IMR-90 (cell line): ENCODE data around the gene SUSD6. TPM values are rescaled to one million over a fixed set of nuclear protein-coding genes. Genes with fewer than 3 reads are reported as not detected.

Experiments
- ATAC-seq: fragments of 200-7000 bp; cut with Tn5 transposase; 2 replicates; pipeline ENCODE4 v1.9.1; 2020; ENCODE audit warnings: low read depth, mild to moderate bottlenecking, moderate library complexity
- BruUV-seq: library from RNA; stranded (reverse); fragments of 400-500 nt; replicated peaks from 2 replicates; lab custom pipeline; 2021; lab: Mats Ljungman, UMichigan
- CTCF ChIA-PET: fragments of 300-600 bp; formaldehyde crosslinking; extraction: SDS; loops from one replicate; lab custom pipeline; 2021; ENCODE audit warnings: antibody characterized with exemption; lab: Yijun Ruan, JAX
- POLR2A ChIA-PET: fragments of 300-600 bp; sonication (Branson Sonifier 250); formaldehyde crosslinking; loops from one replicate; lab custom pipeline; 2022; ENCODE audit warnings: antibody characterized with exemption; ENCODE audit not compliant: unreplicated experiment; lab: Charles Lee
- DNase-seq: peaks from one replicate; pipeline ENCODE4 v3.0.0; 2013
- H2AFZ ChIP-seq: replicated peaks from 2 replicates; pipeline ENCODE3; 2013; ENCODE audit warnings: low read length, mild to moderate bottlenecking; ENCODE audit not compliant: poor library complexity
- H2AK5ac ChIP-seq: 2 replicates; pipeline ENCODE4 v1.6.1; 2013; ENCODE audit warnings: low read depth, low read length, inconsistent platforms
- H2AK9ac ChIP-seq: replicated peaks from 2 replicates; pipeline ENCODE3; 2013; ENCODE audit warnings: mild to moderate bottlenecking, low read depth, low read length, moderate library complexity; ENCODE audit not compliant: poor library complexity
- H2BK120ac ChIP-seq: 2 replicates; pipeline ENCODE4 v1.6.1; 2013; ENCODE audit warnings: low read depth, low read length, inconsistent platforms
- H2BK15ac ChIP-seq: 3 replicates; pipeline ENCODE4 v1.6.1; 2013; ENCODE audit warnings: low read depth, low read length, inconsistent platforms
- H2BK20ac ChIP-seq: 2 replicates; pipeline ENCODE4 v1.6.1; 2013; ENCODE audit warnings: low read depth, mild to moderate bottlenecking, inconsistent platforms, low read length, moderate library complexity
- H2BK5ac ChIP-seq: 2 replicates; pipeline ENCODE4 v1.6.1; 2013; ENCODE audit warnings: mild to moderate bottlenecking, low read depth, low read length, inconsistent platforms; ENCODE audit not compliant: poor library complexity, severe bottlenecking
- H3K14ac ChIP-seq: replicated peaks from 2 replicates; pipeline ENCODE4 v1.6.1; 2013; ENCODE audit warnings: low read depth, low read length, inconsistent platforms
- H3K18ac ChIP-seq: 2 replicates; pipeline ENCODE4 v1.6.1; 2013; ENCODE audit warnings: low read depth, low read length, control low read depth
- H3K23ac ChIP-seq: 2 replicates; pipeline ENCODE4 v1.6.1; 2013; ENCODE audit warnings: low read depth, low read length, inconsistent platforms
- H3K27ac ChIP-seq: 2 replicates; pipeline ENCODE4 v1.5.1; 2013; ENCODE audit warnings: mild to moderate bottlenecking, control low read depth, low read length; ENCODE audit not compliant: insufficient read depth
- H3K27me3 ChIP-seq: 2 replicates; pipeline ENCODE4 v1.6.1; 2013; ENCODE audit warnings: low read length; ENCODE audit not compliant: control insufficient read depth, insufficient read depth
- H3K36me3 ChIP-seq: 2 replicates; pipeline ENCODE4 v1.6.1; 2013; ENCODE audit warnings: low read length, mixed read lengths; ENCODE audit not compliant: control insufficient read depth, insufficient read depth
- H3K4ac ChIP-seq: 2 replicates; pipeline ENCODE4 v1.6.1; 2013; ENCODE audit warnings: low read depth, low read length, inconsistent platforms
- H3K4me1 ChIP-seq: 2 replicates; pipeline ENCODE4 v1.6.1; 2013; ENCODE audit warnings: low read length, mixed read lengths; ENCODE audit not compliant: control insufficient read depth, insufficient read depth
- H3K4me2 ChIP-seq: 2 replicates; pipeline ENCODE4 v1.6.1; 2013; ENCODE audit warnings: low read depth, mild to moderate bottlenecking, control low read depth, low read length, moderate library complexity
- H3K4me3 ChIP-seq: 2 replicates; pipeline ENCODE4 v1.5.1; 2013; ENCODE audit warnings: low read depth, mild to moderate bottlenecking, control low read depth, low read length, moderate library complexity; ENCODE audit not compliant: insufficient read depth
- H3K56ac ChIP-seq: 2 replicates; pipeline ENCODE4 v1.6.1; 2013; ENCODE audit warnings: low read length, inconsistent platforms; ENCODE audit not compliant: insufficient read depth; ENCODE audit errors: extremely low read depth
- H3K79me1 ChIP-seq, 2 experiments: 2 replicates each; pipeline ENCODE4 v1.6.1; 2013; ENCODE audit warnings: low read length in 2 of 2, inconsistent platforms in 1 of 2, low read depth in 1 of 2
- H3K9ac ChIP-seq: 2 replicates; pipeline ENCODE4 v1.6.1; 2013; ENCODE audit warnings: low read depth, low read length, control low read depth
- H3K9me1 ChIP-seq: 2 replicates; pipeline ENCODE4 v1.6.1; 2013; ENCODE audit warnings: low read length, inconsistent platforms; ENCODE audit not compliant: insufficient read depth
- H3K9me3 ChIP-seq: 2 replicates; pipeline ENCODE4 v1.6.1; 2013; ENCODE audit warnings: low read length; ENCODE audit not compliant: control insufficient read depth, insufficient read depth
- H4K20me1 ChIP-seq: 2 replicates; pipeline ENCODE4 v1.6.1; 2013; ENCODE audit warnings: low read length, inconsistent platforms; ENCODE audit not compliant: insufficient read depth
- H4K5ac ChIP-seq: 2 replicates; pipeline ENCODE4 v1.6.1; 2013; ENCODE audit warnings: mild to moderate bottlenecking, low read depth, low read length, control low read depth
- H4K8ac ChIP-seq, 2 experiments: 2 replicates each; pipeline ENCODE4 v1.6.1; 2013; ENCODE audit warnings: low read depth in 2 of 2, low read length in 2 of 2, control low read depth in 1 of 2, inconsistent platforms in 1 of 2
- H4K91ac ChIP-seq: 2 replicates; pipeline ENCODE4 v1.6.1; 2013; ENCODE audit warnings: low read depth, low read length, inconsistent platforms; ENCODE audit not compliant: insufficient read depth
- BHLHE40 ChIP-seq: fragments of 150-350 bp; IDR thresholded peaks from 2 replicates; pipeline ENCODE4 v1.6.1; 2016; ENCODE audit warnings: mild to moderate bottlenecking, low read depth, low read length
- CHD1 ChIP-seq: IDR thresholded peaks from 2 replicates; pipeline ENCODE4 v1.6.1; 2012; ENCODE audit warnings: low read depth, low read length, improper control_type of control experiment
- MAFK ChIP-seq: IDR thresholded peaks from 2 replicates; pipeline ENCODE4 v1.6.1; 2012; ENCODE audit warnings: low read depth, low read length, improper control_type of control experiment
- MXI1 ChIP-seq: IDR thresholded peaks from 2 replicates; pipeline ENCODE4 v1.6.1; 2012; ENCODE audit warnings: low read depth, mild to moderate bottlenecking, low read length, moderate library complexity, borderline replicate concordance
- RCOR1 ChIP-seq: IDR thresholded peaks from 2 replicates; pipeline ENCODE4 v1.6.1; 2012; ENCODE audit warnings: mild to moderate bottlenecking, low read length, improper control_type of control experiment; ENCODE audit not compliant: insufficient replicate concordance
- SMC3 ChIP-seq: fragments of 150-350 bp; IDR thresholded peaks from 2 replicates; pipeline ENCODE4 v1.6.1; 2016; ENCODE audit warnings: low read depth, mild to moderate bottlenecking, antibody characterized with exemption, low read length, moderate library complexity
- WGBS, 2 experiments: methylation state at CpG; one replicate each; pipeline versions ENCODE4 v1.1.5 to v1.1.7; 2013; ENCODE audit warnings: missing lambda C conversion rate in 2 of 2; ENCODE audit not compliant: insufficient read length in 1 of 2; ENCODE audit errors: extremely low coverage in 2 of 2; 5-methylcytosine and 5-hydroxymethylcytosine counted together
- dilution Hi-C: fragments of 300-500 bp; cut with HindIII; formaldehyde crosslinking; loops from one replicate; pipeline ENCODE4 v1.14.3; 2018; ENCODE audit warnings: low sequenced_read_pairs; ENCODE audit not compliant: unreplicated experiment
- in situ Hi-C: fragments of 300-500 bp; cut with MboI; formaldehyde crosslinking; loops from 3 replicates; pipeline ENCODE4 v1.14.3; 2019; ENCODE audit warnings: low sequenced_read_pairs, inconsistent platforms, mixed read lengths
- intact Hi-C: fragments of 100-400 bp; cut with micrococcal nuclease; formaldehyde crosslinking; loops from 2 replicates; pipeline ENCODE4 v1.10.0; 2022
- polyA plus RNA-seq, 3 experiments: library from polyadenylated mRNA; depleted of rRNA; stranded (reverse); fragments of >200 nt; gene quantifications; 2 replicates each; pipeline ENCODE4 v1.2.3, GENCODE V29; 2012; ENCODE audit warnings: low replicate concordance in 1 of 3
- total RNA-seq: library from RNA; depleted of rRNA; stranded (reverse); fragments of >200 nt; gene quantifications from 2 replicates; pipeline ENCODE4 v1.2.3, GENCODE V29; 2012
- TF ChIP-seq, protein P1 (sequence below): conservative IDR thresholded peaks from 2 replicates; pipeline ENCODE4 v1.5.1; 2012; ENCODE audit warnings: mild to moderate bottlenecking, low read depth, low read length, improper control_type of control experiment

Gene SUSD6
- total and polyA plus RNA-seq, 2 of the 4 experiments (the other 2 are of a cell fraction), result 2.3 to 10.1 TPM

- BruUV-seq, result no TSS peak
- H3K9ac ChIP-seq, result no peak overlapping the region
- CTCF ChIA-PET, result no interaction called here
- H2AK5ac ChIP-seq, result peak overlapping the region; percentile 40; the same call in 1 of the 2 replicates
- no peaks in the 10 kb centered on the region for H3K9me3 ChIP-seq
- no peak overlapping the region for H2AFZ ChIP-seq
- H3K4me3 ChIP-seq, result no peak overlapping the region
- H3K9me1 ChIP-seq, result peaks cover 29% of the 10 kb centered on the region
- TF ChIP-seq RCOR1 (no peak), MAFK (no peak), MXI1 (no peak), BHLHE40 (no peak), CHD1 (no peak), SMC3 (no peak)
- TF ChIP-seq, protein P1, sequence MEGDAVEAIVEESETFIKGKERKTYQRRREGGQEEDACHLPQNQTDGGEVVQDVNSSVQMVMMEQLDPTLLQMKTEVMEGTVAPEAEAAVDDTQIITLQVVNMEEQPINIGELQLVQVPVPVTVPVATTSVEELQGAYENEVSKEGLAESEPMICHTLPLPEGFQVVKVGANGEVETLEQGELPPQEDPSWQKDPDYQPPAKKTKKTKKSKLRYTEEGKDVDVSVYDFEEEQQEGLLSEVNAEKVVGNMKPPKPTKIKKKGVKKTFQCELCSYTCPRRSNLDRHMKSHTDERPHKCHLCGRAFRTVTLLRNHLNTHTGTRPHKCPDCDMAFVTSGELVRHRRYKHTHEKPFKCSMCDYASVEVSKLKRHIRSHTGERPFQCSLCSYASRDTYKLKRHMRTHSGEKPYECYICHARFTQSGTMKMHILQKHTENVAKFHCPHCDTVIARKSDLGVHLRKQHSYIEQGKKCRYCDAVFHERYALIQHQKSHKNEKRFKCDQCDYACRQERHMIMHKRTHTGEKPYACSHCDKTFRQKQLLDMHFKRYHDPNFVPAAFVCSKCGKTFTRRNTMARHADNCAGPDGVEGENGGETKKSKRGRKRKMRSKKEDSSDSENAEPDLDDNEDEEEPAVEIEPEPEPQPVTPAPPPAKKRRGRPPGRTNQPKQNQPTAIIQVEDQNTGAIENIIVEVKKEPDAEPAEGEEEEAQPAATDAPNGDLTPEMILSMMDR, result no peak
- H2BK120ac ChIP-seq, result peak overlapping the region; percentile 40; the same call in 1 of the 2 replicates
- no peak overlapping the region for H3K56ac ChIP-seq
- H3K18ac ChIP-seq, result peak overlapping the region; percentile 62
- DNase-seq, result no peak
- no peaks in the 10 kb centered on the region for H3K27me3 ChIP-seq
- H3K36me3 ChIP-seq, result no peaks in the 10 kb centered on the region
- H2BK20ac ChIP-seq, result no peak overlapping the region
- H3K14ac ChIP-seq, result peak overlapping the region; percentile 19
- H2BK15ac ChIP-seq, result no peak overlapping the region
- H4K5ac ChIP-seq, result peak overlapping the region; percentile 12; the same call in 1 of the 2 replicates
- H3K4ac ChIP-seq, result peak overlapping the region; percentile 66
- peak; percentile 37; the same call in 1 of the 2 replicates for ATAC-seq
- 85% methylated on average over 2 of the region's 8 CpGs; no CpG with 5 or more reads in 1 of the 2 experiments for WGBS, 2 experiments
- POLR2A ChIA-PET, result no interaction called here
- H2BK5ac ChIP-seq, result peak overlapping the region; percentile 30
- H3K4me2 ChIP-seq, result 0 out of 2 replicates have a peak overlapping the region, but pooled peaks have one; percentile 17
- in situ Hi-C loops, result no loop called here
- H3K23ac ChIP-seq, result peak overlapping the region; percentile 56; the same call in 1 of the 2 replicates
- H4K8ac ChIP-seq, result peak overlapping the region in 1 of 2 experiments; percentile 65; a peak in 1 of 4 replicates
- intact Hi-C loops, result no loop called here
- dilution Hi-C loops, result no loop called here
- no peak overlapping the region for H3K27ac ChIP-seq
- H3K4me1 ChIP-seq, result peaks cover 26% of the 10 kb centered on the region
- peaks cover 37 to 75% of the 10 kb centered on the region in 2 experiments for H3K79me1 ChIP-seq
- 0 out of 2 replicates have a peak overlapping the region, but pooled peaks have one; percentile 5 for H4K91ac ChIP-seq
- no peak overlapping the region for H2AK9ac ChIP-seq
- H4K20me1 ChIP-seq, result peaks cover 29% of the 10 kb centered on the region
Measured at GRCh38 chr14:69696633-69697557, 85.5 kb downstream of the SUSD6 start.
